ENCODE measurements around the gene COL4A2.

The COL4A2 gene

GRCh38 chr13:110454956-110455355 lies 147.9 kb downstream of the COL4A2 start:
- Mint-ChIP-seq H3K9me3 (no peaks in the 10 kb centered on the region), H3K36me3 (no peaks in the 10 kb centered on the region), H3K27me3 (peaks cover 38% of the 10 kb centered on the region), H3K27ac (no peak overlapping the region), H3K4me1 (peaks cover 4% of the 10 kb centered on the region), H3K4me3 (no peak overlapping the region)
- CTCF ChIA-PET: interaction anchor here (0.9 to 1.4 kb wide), 5 partner anchors 8 to 367 kb away, joined by 3 to 9 read pairs (median 5); no protein-coding TSS in a partner anchor
- no peak for DNase-seq

- Mint-ChIP-seq H3K9me3 (no peaks in the 10 kb centered on the region), H3K27ac (no peak overlapping the region), H3K4me1 (peaks cover 4% of the 10 kb centered on the region), H3K4me3 (no peak overlapping the region), H3K27me3 (peaks cover 34% of the 10 kb centered on the region), H3K36me3 (no peaks in the 10 kb centered on the region)
- CTCF ChIA-PET: interaction anchor here (0.8 to 1.4 kb wide), 21 partner anchors 9 to 612 kb away, joined by 3 to 9 read pairs (median 4); no protein-coding TSS in a partner anchor
- DNase-seq: no peak
Observed at GRCh38 chr13:110455444-110455843, 148.4 kb downstream of the COL4A2 start.

GRCh38 chr13:110455941-110456340 lies 148.9 kb downstream of the COL4A2 start:
- no peak overlapping the region for H3K4me3 Mint-ChIP-seq
- no peak overlapping the region for H3K27ac Mint-ChIP-seq

GRCh38 chr13:110456550-110456949 lies 149.5 kb downstream of the COL4A2 start:
- peaks cover 4% of the 10 kb centered on the region for H3K4me1 Mint-ChIP-seq
- H3K4me3 Mint-ChIP-seq: no peak overlapping the region
- DNase-seq: no peak
- no peak overlapping the region for H3K27ac Mint-ChIP-seq
- H3K27me3 Mint-ChIP-seq: peaks cover 30% of the 10 kb centered on the region
- no peaks in the 10 kb centered on the region for H3K9me3 Mint-ChIP-seq
- CTCF ChIA-PET: interaction anchor here (0.6 to 1.4 kb wide), 12 partner anchors 9 to 611 kb away, joined by 3 to 9 read pairs (median 4); no protein-coding TSS in a partner anchor
- H3K36me3 Mint-ChIP-seq: no peaks in the 10 kb centered on the region

More at GRCh38 chr13:110455941-110456340, 148.9 kb downstream of the COL4A2 start:
- Mint-ChIP-seq H3K27me3 (peaks cover 30% of the 10 kb centered on the region), H3K9me3 (no peaks in the 10 kb centered on the region), H3K4me1 (peaks cover 4% of the 10 kb centered on the region), H3K36me3 (no peaks in the 10 kb centered on the region)
- DNase-seq: peak; percentile 78
- CTCF ChIA-PET: interaction anchor here (0.6 to 1.4 kb wide), 21 partner anchors 9 to 612 kb away, joined by 3 to 9 read pairs (median 4); no protein-coding TSS in a partner anchor

- H3K27me3 Mint-ChIP-seq: peaks cover 37% of the 10 kb centered on the region
- peaks cover 4% of the 10 kb centered on the region for H3K4me1 Mint-ChIP-seq
- no peak for DNase-seq
- H3K9me3 Mint-ChIP-seq: no peaks in the 10 kb centered on the region
- CTCF ChIA-PET: no interaction called here
- H3K4me3 Mint-ChIP-seq: no peak overlapping the region
- no peak overlapping the region for H3K27ac Mint-ChIP-seq
- H3K36me3 Mint-ChIP-seq: no peaks in the 10 kb centered on the region
Observed at GRCh38 chr13:110457361-110457760, 150.3 kb downstream of the COL4A2 start.

- peaks cover 42% of the 10 kb centered on the region for H3K27me3 Mint-ChIP-seq
- no peak for DNase-seq
- H3K9me3 Mint-ChIP-seq: no peaks in the 10 kb centered on the region
- no peak overlapping the region for H3K27ac Mint-ChIP-seq
- H3K4me1 Mint-ChIP-seq: peaks cover 4% of the 10 kb centered on the region
- no peaks in the 10 kb centered on the region for H3K36me3 Mint-ChIP-seq
- CTCF ChIA-PET: no interaction called here
- H3K4me3 Mint-ChIP-seq: no peak overlapping the region
Observed at GRCh38 chr13:110458017-110458416, 150.9 kb downstream of the COL4A2 start.

- Mint-ChIP-seq H3K27me3 (peaks cover 45% of the 10 kb centered on the region), H3K4me1 (peaks cover 4% of the 10 kb centered on the region)
- CTCF ChIA-PET: no interaction called here
Observed at GRCh38 chr13:110458594-110459365, 151.7 kb downstream of the COL4A2 start.

GRCh38 chr13:110462091-110462490 lies 155.0 kb downstream of the COL4A2 start:
- H3K27ac Mint-ChIP-seq: no peak overlapping the region
- peaks cover 5% of the 10 kb centered on the region for H3K4me1 Mint-ChIP-seq
- CTCF ChIA-PET: no interaction called here
- no peaks in the 10 kb centered on the region for H3K9me3 Mint-ChIP-seq
- no peak overlapping the region for H3K4me3 Mint-ChIP-seq
- DNase-seq: no peak
- no peaks in the 10 kb centered on the region for H3K36me3 Mint-ChIP-seq
- peaks cover 43% of the 10 kb centered on the region for H3K27me3 Mint-ChIP-seq

More at GRCh38 chr13:110458594-110459365, 151.7 kb downstream of the COL4A2 start:
- Mint-ChIP-seq H3K36me3 (no peaks in the 10 kb centered on the region), H3K4me3 (no peak overlapping the region), H3K27ac (no peak overlapping the region), H3K9me3 (no peaks in the 10 kb centered on the region)
- DNase-seq: no peak

- CTCF ChIA-PET: no interaction called here
- Mint-ChIP-seq H3K9me3 (no peaks in the 10 kb centered on the region), H3K4me1 (peaks cover 5% of the 10 kb centered on the region), H3K4me3 (no peak overlapping the region), H3K27ac (no peak overlapping the region), H3K36me3 (no peaks in the 10 kb centered on the region), H3K27me3 (peaks cover 33% of the 10 kb centered on the region)
- no peak for DNase-seq
Observed at GRCh38 chr13:110463156-110463555, 156.1 kb downstream of the COL4A2 start.

GRCh38 chr13:110463871-110464510 lies 156.9 kb downstream of the COL4A2 start:
- no peak for DNase-seq
- Mint-ChIP-seq H3K4me1 (peaks cover 5% of the 10 kb centered on the region), H3K27me3 (peaks cover 33% of the 10 kb centered on the region), H3K4me3 (no peak overlapping the region), H3K27ac (no peak overlapping the region), H3K9me3 (no peaks in the 10 kb centered on the region), H3K36me3 (no peaks in the 10 kb centered on the region)
- CTCF ChIA-PET: no interaction called here

GRCh38 chr13:110464556-110465333 lies 157.7 kb downstream of the COL4A2 start:
- no peak overlapping the region for H3K4me3 Mint-ChIP-seq

GRCh38 chr13:110465696-110466095 lies 158.6 kb downstream of the COL4A2 start:
- Mint-ChIP-seq H3K27me3 (peaks cover 36% of the 10 kb centered on the region), H3K9me3 (no peaks in the 10 kb centered on the region), H3K27ac (no peak overlapping the region), H3K4me1 (peaks cover 5% of the 10 kb centered on the region), H3K36me3 (no peaks in the 10 kb centered on the region), H3K4me3 (no peak overlapping the region)
- no peak for DNase-seq
- CTCF ChIA-PET: interaction anchor here (2.4 kb wide), 1 partner anchor 10 kb away, joined by 9 read pairs; no protein-coding TSS in a partner anchor

More at GRCh38 chr13:110464556-110465333, 157.7 kb downstream of the COL4A2 start:
- Mint-ChIP-seq H3K36me3 (no peaks in the 10 kb centered on the region), H3K9me3 (no peaks in the 10 kb centered on the region), H3K4me1 (peaks cover 5% of the 10 kb centered on the region), H3K27me3 (peaks cover 33% of the 10 kb centered on the region), H3K27ac (no peak overlapping the region)
- no peak for DNase-seq
- CTCF ChIA-PET: interaction anchor here (2.4 kb wide), 1 partner anchor 9 kb away, joined by 9 read pairs; no protein-coding TSS in a partner anchor

- no peak overlapping the region for H3K27ac Mint-ChIP-seq
- H3K4me1 Mint-ChIP-seq: peaks cover 5% of the 10 kb centered on the region
- no peak for DNase-seq
- no peaks in the 10 kb centered on the region for H3K36me3 Mint-ChIP-seq
- CTCF ChIA-PET: interaction anchor here (2.4 kb wide), 1 partner anchor 10 kb away, joined by 9 read pairs; no protein-coding TSS in a partner anchor
- peaks cover 40% of the 10 kb centered on the region for H3K27me3 Mint-ChIP-seq
- no peak overlapping the region for H3K4me3 Mint-ChIP-seq
- H3K9me3 Mint-ChIP-seq: no peaks in the 10 kb centered on the region
Observed at GRCh38 chr13:110466266-110466915, 159.3 kb downstream of the COL4A2 start.
